ENCODE results near the gene RFPL3.
"Not testable (repeated sequence)": the region's sequence is repeated elsewhere in the genome, so short reads cannot be mapped to it uniquely, and the experiment has no call there.

RFPL3 gene

GRCh38 chr22:32354360-32355351, 3.0 kb upstream of the RFPL3 start:
- no peak for DNase-seq

- DNase-seq, result no peak
Observed at GRCh38 chr22:32355760-32356159, 1.9 kb upstream of the RFPL3 start.

- not testable (repeated sequence) for DNase-seq
Observed at GRCh38 chr22:32360096-32360495, 2.4 kb downstream of the RFPL3 start.

GRCh38 chr22:32361257-32361656, 3.6 kb downstream of the RFPL3 start:
- no peak for DNase-seq

- DNase-seq, result no peak
Observed at GRCh38 chr22:32364210-32364609, 6.5 kb downstream of the RFPL3 start.

GRCh38 chr22:32375678-32376450, 18.2 kb downstream of the RFPL3 start:
- DNase-seq, result no peak

- DNase-seq, result no peak
Observed at GRCh38 chr22:32376681-32377080, 19.0 kb downstream of the RFPL3 start.

GRCh38 chr22:32378707-32379272, 21.1 kb downstream of the RFPL3 start:
- no peak for DNase-seq

GRCh38 chr22:32380991-32381390, 23.3 kb downstream of the RFPL3 start:
- DNase-seq, result no peak

- no peak for DNase-seq
Observed at GRCh38 chr22:32385681-32386080, 28.0 kb downstream of the RFPL3 start.

GRCh38 chr22:32389685-32390084, 32.0 kb downstream of the RFPL3 start:
- DNase-seq, result no peak

- DNase-seq, result no peak
Observed at GRCh38 chr22:32395107-32395506, 37.4 kb downstream of the RFPL3 start.

- no peak for DNase-seq
Observed at GRCh38 chr22:32396255-32396654, 38.6 kb downstream of the RFPL3 start.

- no peak for DNase-seq
Observed at GRCh38 chr22:32396746-32397145, 39.1 kb downstream of the RFPL3 start.

GRCh38 chr22:32401486-32401885, 43.8 kb downstream of the RFPL3 start:
- no peak for DNase-seq

- DNase-seq, result no peak
Observed at GRCh38 chr22:32404021-32404420, 46.4 kb downstream of the RFPL3 start.

GRCh38 chr22:32407312-32407711, 49.6 kb downstream of the RFPL3 start:
- DNase-seq, result no peak

- no peak for DNase-seq
Observed at GRCh38 chr22:32407936-32408335, 50.3 kb downstream of the RFPL3 start.

GRCh38 chr22:32409977-32410376, 52.3 kb downstream of the RFPL3 start:
- no peak for DNase-seq

- no peak for DNase-seq
Observed at GRCh38 chr22:32410459-32410858, 52.8 kb downstream of the RFPL3 start.
